H9 (cell line): ENCODE data around the gene TIMM50. TPM values are rescaled to one million over a fixed set of nuclear protein-coding genes. Genes with fewer than 3 reads are reported as not detected.

ENCODE experiments used
- DNase-seq: peaks from one replicate; pipeline ENCODE4 v3.0.0-alpha.2; 2017
- H2AFZ ChIP-seq: one replicate; pipeline ENCODE4 v1.6.1; 2013; ENCODE audit warnings: mild to moderate bottlenecking, low read length, control low read depth, moderate library complexity
- H2AK5ac ChIP-seq: 2 replicates; pipeline ENCODE4 v1.6.1; 2013; ENCODE audit warnings: low read length, control low read depth, mixed read lengths; ENCODE audit not compliant: insufficient read length
- H2BK120ac ChIP-seq: one replicate; pipeline ENCODE4 v1.6.1; 2013; ENCODE audit warnings: low read depth, mild to moderate bottlenecking, low read length, control low read depth, inconsistent platforms; ENCODE audit not compliant: poor library complexity, severe bottlenecking
- H2BK12ac ChIP-seq: 2 replicates; pipeline ENCODE4 v1.6.1; 2013; ENCODE audit warnings: low read length, control low read depth, mixed read lengths, low read depth; ENCODE audit not compliant: insufficient read length
- H2BK15ac ChIP-seq: 2 replicates; pipeline ENCODE4 v1.6.1; 2013; ENCODE audit warnings: low read depth, low read length, control low read depth
- H2BK20ac ChIP-seq: one replicate; pipeline ENCODE4 v1.6.1; 2013; ENCODE audit warnings: low read depth, mild to moderate bottlenecking, low read length, control low read depth, inconsistent platforms; ENCODE audit not compliant: poor library complexity, severe bottlenecking
- H2BK5ac ChIP-seq: 2 replicates; pipeline ENCODE4 v1.6.1; 2013; ENCODE audit warnings: low read length, control low read depth, mixed read lengths; ENCODE audit not compliant: insufficient read length
- H3K14ac ChIP-seq: 2 replicates; pipeline ENCODE4 v1.6.1; 2013; ENCODE audit warnings: low read length, control low read depth; ENCODE audit not compliant: insufficient read depth
- H3K18ac ChIP-seq: 2 replicates; pipeline ENCODE4 v1.6.1; 2013; ENCODE audit warnings: low read depth, mild to moderate bottlenecking, mixed read lengths, low read length, control low read depth; ENCODE audit not compliant: insufficient read length
- H3K23ac ChIP-seq: 2 replicates; pipeline ENCODE4 v1.6.1; 2013; ENCODE audit warnings: low read length, control low read depth, mixed read lengths, low read depth; ENCODE audit not compliant: insufficient read length
- H3K23me2 ChIP-seq: 2 replicates; pipeline ENCODE4 v1.6.1; 2013; ENCODE audit warnings: low read depth, mild to moderate bottlenecking, mixed read lengths, low read length, control low read depth; ENCODE audit not compliant: insufficient read length, poor library complexity, severe bottlenecking
- H3K27ac ChIP-seq: 2 replicates; pipeline ENCODE4 v1.5.1; 2013; ENCODE audit warnings: low read length, control low read depth, mixed read lengths, low read depth; ENCODE audit not compliant: insufficient read length
- H3K27me3 ChIP-seq: 2 replicates; pipeline ENCODE4 v1.6.1; 2013; ENCODE audit warnings: low read length, control low read depth, inconsistent platforms; ENCODE audit not compliant: insufficient read depth
- H3K4ac ChIP-seq: 2 replicates; pipeline ENCODE4 v1.6.1; 2013; ENCODE audit warnings: low read depth, mild to moderate bottlenecking, control low read depth, inconsistent platforms, low read length, moderate library complexity
- H3K4me1 ChIP-seq: 2 replicates; pipeline ENCODE4 v1.6.1; 2013; ENCODE audit warnings: low read length, control low read depth, inconsistent platforms; ENCODE audit not compliant: insufficient read depth
- H3K4me2 ChIP-seq: 2 replicates; pipeline ENCODE4 v1.6.1; 2013; ENCODE audit warnings: low read length, control low read depth, mixed read lengths; ENCODE audit not compliant: insufficient read length, insufficient read depth
- H3K56ac ChIP-seq: 2 replicates; pipeline ENCODE4 v1.6.1; 2013; ENCODE audit warnings: low read depth, mild to moderate bottlenecking, mixed read lengths, low read length, control low read depth; ENCODE audit not compliant: insufficient read length
- H3K79me1 ChIP-seq: 2 replicates; pipeline ENCODE4 v1.6.1; 2013; ENCODE audit warnings: low read depth, mild to moderate bottlenecking, moderate library complexity, low read length, control low read depth, inconsistent platforms; ENCODE audit not compliant: insufficient read depth, poor library complexity, severe bottlenecking
- H3K79me2 ChIP-seq: 2 replicates; pipeline ENCODE4 v1.6.1; 2013; ENCODE audit warnings: low read length, control low read depth, inconsistent platforms; ENCODE audit not compliant: insufficient read depth
- H3K9ac ChIP-seq: 2 replicates; pipeline ENCODE4 v1.6.1; 2013; ENCODE audit warnings: low read length, control low read depth, mixed read lengths; ENCODE audit not compliant: insufficient read length; ENCODE audit errors: extremely low read depth
- H3K9me3 ChIP-seq: one replicate; pipeline ENCODE4 v1.6.1; 2013; ENCODE audit warnings: low read depth, low read length, inconsistent platforms; ENCODE audit not compliant: control insufficient read depth
- H3T11ph ChIP-seq: one replicate; pipeline ENCODE4 v1.6.1; 2013; ENCODE audit warnings: mild to moderate bottlenecking, low read length, control low read depth, inconsistent platforms
- H4K20me1 ChIP-seq: one replicate; pipeline ENCODE4 v1.6.1; 2013; ENCODE audit not compliant: control insufficient read depth, insufficient read length, insufficient read depth
- H4K5ac ChIP-seq: 2 replicates; pipeline ENCODE4 v1.6.1; 2013; ENCODE audit warnings: low read depth, mild to moderate bottlenecking, mixed read lengths, low read length, control low read depth; ENCODE audit not compliant: insufficient read length
- H4K8ac ChIP-seq: replicated peaks from 2 replicates; pipeline ENCODE4 v1.6.1; 2013; ENCODE audit warnings: low read length, control low read depth, mixed read lengths, low read depth; ENCODE audit not compliant: insufficient read length
- H4K91ac ChIP-seq: 2 replicates; pipeline ENCODE4 v1.6.1; 2013; ENCODE audit warnings: low read depth, mild to moderate bottlenecking, moderate library complexity, mixed read lengths, low read length, control low read depth; ENCODE audit not compliant: insufficient read length
- H3K27ac Mint-ChIP-seq, 3 experiments: 2 replicates in 2 of 3; 3 replicates in 1 of 3; pipeline ENCODE4 v1.8.0; 2020 to 2021; ENCODE audit warnings: mixed read lengths in 3 of 3, mild to moderate bottlenecking in 1 of 3, moderate library complexity in 1 of 3
- H3K27me3 Mint-ChIP-seq: 2 replicates; pipeline ENCODE4 v1.8.0; 2021; ENCODE audit warnings: low read depth, mild to moderate bottlenecking, moderate library complexity, mixed read lengths
- H3K36me3 Mint-ChIP-seq, 3 experiments: 2 replicates in 2 of 3; 3 replicates in 1 of 3; pipeline ENCODE4 v1.8.0; 2020 to 2021; ENCODE audit warnings: low read depth in 3 of 3, mixed read lengths in 3 of 3; ENCODE audit not compliant: insufficient read depth in 1 of 3
- H3K4me1 Mint-ChIP-seq, 2 experiments: 2 replicates each; pipeline ENCODE4 v1.8.0; 2020; ENCODE audit warnings: mixed read lengths in 2 of 2
- H3K4me3 Mint-ChIP-seq, 2 experiments: 2 replicates in 1 of 2; 3 replicates in 1 of 2; pipeline ENCODE4 v1.8.0; 2020 to 2021; ENCODE audit warnings: mild to moderate bottlenecking in 2 of 2, mixed read lengths in 2 of 2, moderate library complexity in 1 of 2
- H3K9me3 Mint-ChIP-seq, 2 experiments: 2 replicates in 1 of 2; 3 replicates in 1 of 2; pipeline ENCODE4 v1.8.0; 2020; ENCODE audit warnings: mild to moderate bottlenecking in 2 of 2, mixed read lengths in 2 of 2, moderate library complexity in 1 of 2
- CTCF ChIP-seq: fragments of 200-600 bp; sonication (generic); conservative IDR thresholded peaks from 3 replicates; pipeline ENCODE4 v1.8.0; 2021; ENCODE audit warnings: antibody characterized with exemption, mild to moderate bottlenecking
- WGBS: extraction: QIAGEN DNeasy Blood & Tissue Kit; methylation state at CpG from one replicate; pipeline ENCODE4 v1.1.7; 2013; ENCODE audit warnings: missing lambda C conversion rate, low lambda C conversion rate, mixed read lengths; ENCODE audit not compliant: insufficient read length; ENCODE audit errors: extremely low coverage; 5-methylcytosine and 5-hydroxymethylcytosine counted together
- total RNA-seq: library from RNA; stranded (reverse); gene quantifications from 2 replicates; pipeline ENCODE4 v1.2.1, GENCODE V29; 2021

TIMM50 gene
- total RNA-seq, 1 experiment from 2014 or later: 128 TPM

GRCh38 chr19:39492788-39493187 lies 12.2 kb downstream of the TIMM50 start:
- no CpG with 5 or more reads among the region's 3 CpGs for WGBS
- peaks cover 14% of the 10 kb centered on the region for H3K27me3 Mint-ChIP-seq
- H3K9me3 Mint-ChIP-seq: no peaks in the 10 kb centered on the region

More at GRCh38 chr19:39492788-39493187, 12.2 kb downstream of the TIMM50 start:
- TF ChIP-seq CTCF: no peak
- H3K4me3 Mint-ChIP-seq: no peak overlapping the region
- Histone ChIP-seq H3K56ac (no peak overlapping the region), H3K9me3 (no peaks in the 10 kb centered on the region), H3K4ac (no peak overlapping the region), H3K23ac (no peak overlapping the region), H3K4me2 (no peak overlapping the region), H2BK20ac (no peak overlapping the region), H3K27me3 (no peaks in the 10 kb centered on the region), H4K91ac (no peak overlapping the region), H2BK5ac (no peak overlapping the region), H2AK5ac (no peak overlapping the region), H3T11ph (no peak overlapping the region), H4K5ac (no peak overlapping the region), H3K79me2 (no peaks in the 10 kb centered on the region), H4K20me1 (no peaks in the 10 kb centered on the region), H4K8ac (no peak overlapping the region), H3K18ac (no peak overlapping the region), H2BK120ac (no peak overlapping the region), H2AFZ (no peak overlapping the region), H3K79me1 (no peaks in the 10 kb centered on the region), H3K23me2 (no peaks in the 10 kb centered on the region), H2BK12ac (no peak overlapping the region), H2BK15ac (no peak overlapping the region), H3K4me1 (no peaks in the 10 kb centered on the region), H3K27ac (no peak overlapping the region), H3K9ac (no peak overlapping the region), H3K14ac (no peak overlapping the region)
- peak overlapping the region in 2 of 3 experiments; percentile 28 to 80; a peak in 3 of 7 replicates for H3K27ac Mint-ChIP-seq
- H3K36me3 Mint-ChIP-seq: peaks cover 21 to 37% (median 24%) of the 10 kb centered on the region in 3 experiments
- DNase-seq: no peak
- peaks cover 3 to 10% of the 10 kb centered on the region in 2 experiments; a peak in 3 of 4 replicates for H3K4me1 Mint-ChIP-seq
